Inferior parietal cortex (tissue), 1 donor: ENCODE measurements around the gene MTHFSD.

Experiments
- DNase-seq: peaks from one replicate; pipeline ENCODE4 v3.0.0-alpha.2; 2016; ENCODE audit errors: extremely low spot score

The MTHFSD gene

DNA sequence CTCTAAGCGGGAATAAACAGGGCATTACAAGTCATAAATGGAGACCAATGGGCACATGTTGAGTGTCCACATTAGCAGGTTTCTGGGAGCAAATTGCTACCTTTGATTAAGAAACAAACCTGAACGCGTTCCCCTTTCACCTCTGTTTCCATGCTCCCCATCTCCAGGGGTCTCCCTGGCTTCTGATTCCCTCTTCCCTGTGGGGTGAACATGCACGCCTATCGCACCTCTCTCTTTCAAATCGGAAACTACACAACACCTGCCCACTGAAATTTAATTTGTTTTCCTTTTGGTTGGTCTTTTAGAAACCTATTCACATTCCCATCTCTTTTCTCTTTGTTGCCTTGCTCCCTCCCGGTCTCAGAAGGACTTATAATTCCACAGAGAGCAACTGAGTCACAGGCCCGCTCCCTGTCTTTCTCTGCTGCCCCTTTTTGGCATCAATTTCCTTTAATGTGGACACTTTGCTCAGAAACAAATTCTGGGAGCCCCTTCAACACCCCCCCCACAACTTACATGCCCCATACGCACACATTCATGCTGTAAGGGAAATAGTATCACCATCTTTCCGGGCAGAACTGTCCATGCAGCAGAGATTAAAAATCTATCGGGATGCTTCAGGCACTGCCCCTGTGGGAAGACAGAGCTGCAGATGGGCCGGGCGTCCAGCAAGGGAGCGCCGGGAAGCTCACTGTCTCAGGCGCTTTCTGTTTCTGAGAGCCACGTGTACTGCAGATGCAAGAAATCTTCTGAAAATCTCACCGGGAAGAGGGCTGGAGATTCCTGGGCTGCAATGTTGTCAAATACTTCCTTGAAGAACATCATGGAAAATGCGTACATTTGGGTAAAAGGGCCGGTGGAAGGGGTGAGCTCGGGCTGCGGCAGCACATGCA is 51.9 kb downstream of the MTHFSD start:
- DNase-seq = no peak

DNA sequence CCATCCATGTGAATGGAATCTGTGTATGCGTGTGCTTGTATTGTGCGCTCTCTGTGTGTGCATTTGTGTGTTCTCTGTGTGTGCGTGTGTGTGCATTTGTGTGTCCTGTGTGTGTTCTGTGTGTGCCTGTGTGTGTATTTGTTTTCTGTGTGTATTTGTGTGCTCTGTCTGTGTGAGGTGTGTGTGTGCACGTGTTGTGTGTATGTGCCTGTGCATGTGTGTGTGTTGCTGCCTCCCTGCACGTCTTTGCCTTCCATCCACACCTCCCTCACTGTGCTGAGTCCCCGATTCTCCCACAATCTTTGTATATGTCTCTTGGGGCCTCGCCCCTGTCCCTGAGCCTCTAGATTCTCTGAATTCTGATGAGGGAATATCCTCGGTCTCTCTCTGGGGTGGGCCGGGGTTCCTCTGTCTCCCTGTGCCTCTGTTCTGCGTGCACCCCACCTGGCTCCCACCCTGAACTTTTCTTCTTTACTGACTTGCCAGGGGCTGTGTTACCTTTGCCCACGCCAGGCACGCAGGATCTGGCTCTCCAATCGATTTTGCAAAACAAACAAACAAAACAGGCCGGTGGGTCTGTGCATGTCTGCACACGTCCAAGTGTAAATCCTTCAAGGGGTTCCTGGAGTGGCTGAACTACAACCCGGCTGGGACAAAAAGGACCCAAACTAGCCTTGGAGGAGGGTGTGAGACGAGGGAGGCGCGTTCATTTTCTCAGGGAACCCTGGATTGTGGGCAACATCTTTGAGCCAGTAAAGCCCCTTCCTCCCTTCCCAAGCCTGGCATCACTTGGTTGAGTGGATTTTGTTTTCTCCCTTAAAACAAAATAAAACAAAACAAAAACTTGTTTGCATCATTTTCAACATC is 52.8 kb downstream of the MTHFSD start:
- DNase-seq = no peak

DNA sequence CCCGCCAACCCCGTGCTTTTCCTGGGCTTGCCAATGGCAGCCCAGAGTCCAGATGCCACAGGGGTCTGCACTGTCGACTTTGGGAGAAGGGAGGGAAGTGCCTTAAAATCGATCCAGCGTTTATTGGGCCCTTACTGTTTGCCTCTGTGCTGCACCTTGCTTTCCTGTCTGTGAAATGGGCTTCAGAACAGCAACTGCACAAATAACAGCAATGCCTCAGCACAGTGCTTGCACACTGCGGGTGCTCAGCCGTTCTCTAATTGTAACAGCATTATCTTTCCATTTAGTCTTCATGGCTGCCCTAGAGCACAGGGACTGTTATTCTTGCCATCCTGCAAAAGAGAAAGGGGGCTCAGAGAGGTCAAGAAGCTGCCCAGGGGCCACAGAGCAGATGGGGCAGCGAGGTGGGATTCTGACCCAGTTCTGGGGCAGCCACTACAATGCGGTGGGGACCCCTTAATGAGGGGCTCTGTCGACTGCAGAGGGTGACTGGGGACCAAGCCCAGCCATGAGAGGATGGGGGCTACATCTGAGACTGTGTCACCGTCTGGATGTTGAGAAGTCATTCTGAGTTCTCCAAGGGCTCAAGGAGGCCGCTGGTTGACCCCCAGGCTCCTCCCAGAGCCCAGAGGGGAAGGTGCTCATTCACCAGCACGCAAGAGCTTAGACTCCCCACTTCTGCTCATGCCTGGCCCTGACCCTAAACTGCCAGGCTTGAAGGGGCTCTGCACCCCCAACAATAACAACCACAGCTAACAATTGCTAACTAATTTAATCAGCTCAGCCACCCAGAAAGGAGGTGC is 54.1 kb downstream of the MTHFSD start:
- no peak for DNase-seq

DNA sequence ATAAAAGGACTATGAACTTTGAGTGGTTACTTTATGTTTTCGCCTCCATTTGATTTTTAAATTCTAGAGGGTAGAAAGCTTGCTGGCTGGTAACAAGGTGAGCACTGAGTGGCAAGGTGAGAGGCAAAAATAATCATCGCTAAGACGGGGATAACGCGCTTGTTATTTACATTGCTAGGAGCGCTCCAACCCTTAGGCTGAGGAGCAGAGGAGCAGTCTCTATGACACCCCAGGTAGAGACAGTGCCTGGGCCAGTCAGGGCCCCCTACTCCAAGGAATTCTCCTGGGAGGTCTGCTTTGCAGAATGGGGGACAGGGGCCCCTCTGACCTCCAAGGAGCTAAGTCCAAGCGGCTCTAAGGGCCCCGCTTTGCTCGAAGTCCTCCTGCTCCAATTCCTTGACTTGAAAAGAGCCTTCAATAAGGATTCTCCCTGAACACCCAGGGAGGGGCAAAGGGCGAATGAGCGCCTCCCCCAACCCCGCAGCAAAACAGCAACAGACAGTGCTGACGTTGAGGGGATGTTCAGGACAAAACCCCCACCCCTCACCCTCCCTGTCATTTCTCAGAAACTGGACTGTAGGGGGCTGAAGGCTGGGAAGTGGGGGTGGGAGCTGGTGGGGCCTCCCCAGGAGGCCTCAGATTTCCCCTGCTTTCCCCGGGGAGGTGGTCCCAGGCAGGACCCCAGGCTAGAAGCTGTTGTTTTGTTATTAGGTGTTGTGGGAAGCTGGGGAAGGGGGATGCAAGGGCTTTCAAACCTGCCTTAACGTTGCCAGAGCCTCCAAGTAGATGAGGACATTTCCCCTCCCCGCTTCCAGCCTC is 54.9 kb downstream of the MTHFSD start:
- no peak for DNase-seq

DNA sequence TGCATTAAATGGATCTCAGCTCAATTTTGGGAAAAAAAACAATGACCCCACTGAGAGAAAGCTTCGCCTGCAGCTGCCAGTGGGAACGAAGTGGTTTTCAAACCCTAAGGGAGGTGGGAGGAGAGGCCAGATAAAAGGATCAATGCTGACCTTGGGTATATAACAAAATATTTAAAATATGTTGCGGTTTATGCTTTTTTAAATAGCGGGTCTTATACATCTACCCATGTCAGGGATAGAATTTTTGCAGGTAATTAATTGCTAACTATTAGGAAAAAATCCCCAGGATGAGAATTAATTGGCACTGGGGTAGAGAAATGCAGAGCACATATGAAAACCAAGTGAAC is 55.6 kb downstream of the MTHFSD start:
- DNase-seq = no peak

DNA sequence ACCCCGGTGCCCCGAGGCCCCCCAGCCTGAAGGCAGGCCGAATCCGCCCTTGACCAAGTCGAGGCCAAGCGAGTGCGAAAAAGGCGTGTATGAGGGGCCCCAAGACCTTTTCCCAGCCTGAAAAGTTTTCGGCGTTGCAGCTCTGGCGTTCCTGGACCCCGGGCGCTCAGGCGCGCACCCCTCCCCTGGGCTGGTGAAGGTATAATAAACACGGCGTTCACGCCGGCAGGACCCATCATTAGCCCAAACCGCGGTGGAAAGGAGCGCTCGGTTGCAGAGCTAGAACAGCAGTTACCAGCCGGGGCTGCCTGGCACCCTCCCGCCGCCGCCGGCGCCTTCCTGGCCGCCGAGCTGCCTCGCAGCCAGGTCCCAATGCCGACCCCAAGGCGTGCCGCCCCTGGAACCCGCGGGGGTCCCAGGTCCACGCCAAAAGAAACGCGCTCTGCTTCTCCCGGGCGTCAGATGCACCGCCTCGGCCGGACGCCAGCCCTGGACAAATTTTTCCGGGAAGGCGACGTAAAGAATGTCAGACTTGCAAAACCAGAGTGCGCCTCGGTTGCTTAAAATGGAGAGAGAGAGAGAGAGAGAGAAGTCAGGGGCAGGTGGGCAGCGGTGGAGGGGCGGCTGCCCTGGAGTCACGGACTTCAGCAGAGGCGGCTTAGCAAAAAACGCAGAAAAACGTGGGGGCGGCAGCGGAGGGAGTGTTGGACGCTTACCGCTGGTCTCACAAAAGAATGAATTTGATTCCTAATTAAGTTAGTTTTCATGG is 56.2 kb downstream of the MTHFSD start:
- DNase-seq = no peak

DNA sequence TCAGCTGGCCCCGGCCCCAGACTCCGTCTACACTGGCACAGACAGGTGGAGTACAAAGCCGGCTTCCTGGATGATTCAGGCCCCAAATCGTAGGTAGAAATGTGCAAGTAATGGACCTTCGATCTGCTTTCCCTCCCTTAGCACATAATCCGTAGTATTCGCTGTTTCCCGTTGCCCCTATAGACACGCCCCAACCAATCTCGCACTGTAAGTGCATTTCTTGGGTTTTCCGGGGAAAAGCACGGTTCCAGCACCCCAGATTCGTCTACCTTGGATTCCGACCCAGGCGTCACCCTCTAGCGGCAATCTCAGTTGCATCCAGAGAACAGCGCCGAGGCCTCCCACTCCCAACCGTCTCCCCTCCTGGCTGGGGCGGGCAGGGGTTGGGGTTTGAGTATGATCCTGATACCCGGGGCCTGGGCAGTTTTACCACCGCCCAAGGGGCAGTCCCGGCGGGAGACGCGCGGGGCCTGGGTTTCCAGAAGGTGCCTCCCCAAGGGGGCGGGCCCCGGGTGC is 56.8 kb downstream of the MTHFSD start:
- DNase-seq = no peak

DNA sequence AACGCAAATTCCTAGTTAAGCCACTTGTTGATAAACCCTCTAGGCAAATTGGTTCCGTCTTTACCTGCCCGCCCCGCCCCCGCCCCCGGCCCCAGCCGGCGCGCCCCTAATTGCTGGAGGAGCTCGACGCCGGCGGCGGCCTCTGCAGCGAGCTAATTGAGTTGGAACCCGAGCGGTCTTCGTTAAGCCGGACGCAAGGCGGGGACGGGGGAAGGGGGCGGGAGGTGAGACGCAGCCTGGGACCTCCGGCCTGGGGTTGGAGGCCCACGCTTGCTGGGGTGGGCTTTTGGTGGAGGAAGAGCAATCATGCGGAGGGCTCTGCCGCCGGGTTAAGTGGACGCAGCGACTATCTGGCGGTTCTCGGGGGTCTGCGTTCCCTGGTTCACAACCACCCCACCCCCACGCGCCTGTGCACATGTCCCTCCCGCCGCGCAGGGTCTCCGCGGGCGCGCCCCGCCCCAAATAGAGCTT is 57.4 kb downstream of the MTHFSD start:
- DNase-seq = no peak

DNA sequence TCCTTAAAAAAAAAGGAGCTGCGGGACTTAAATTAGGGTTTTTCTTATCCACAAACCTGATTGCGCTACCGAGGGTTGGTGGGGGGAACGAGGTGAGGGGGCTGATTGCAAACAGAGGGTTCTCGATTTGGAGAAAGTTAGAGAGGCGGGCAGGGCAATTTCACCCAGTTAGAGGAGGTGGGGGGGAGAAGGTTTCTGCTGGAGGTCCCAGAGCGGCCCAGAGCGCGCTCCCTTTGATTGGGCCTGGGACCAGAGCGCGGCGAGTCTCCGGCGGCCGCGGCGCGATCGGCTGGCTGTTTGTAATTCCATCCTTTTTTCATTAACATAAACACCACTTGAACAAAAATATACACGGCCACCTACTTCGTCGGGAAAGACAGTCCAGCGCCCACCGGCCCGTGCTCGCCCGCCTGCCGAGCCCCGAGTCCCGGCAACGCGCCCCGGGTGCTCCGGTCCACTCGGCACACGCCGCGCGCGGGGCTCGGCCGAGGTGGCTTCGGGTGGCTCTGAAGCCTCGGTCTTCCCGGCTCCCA is 58.0 kb downstream of the MTHFSD start:
- no peak for DNase-seq

DNA sequence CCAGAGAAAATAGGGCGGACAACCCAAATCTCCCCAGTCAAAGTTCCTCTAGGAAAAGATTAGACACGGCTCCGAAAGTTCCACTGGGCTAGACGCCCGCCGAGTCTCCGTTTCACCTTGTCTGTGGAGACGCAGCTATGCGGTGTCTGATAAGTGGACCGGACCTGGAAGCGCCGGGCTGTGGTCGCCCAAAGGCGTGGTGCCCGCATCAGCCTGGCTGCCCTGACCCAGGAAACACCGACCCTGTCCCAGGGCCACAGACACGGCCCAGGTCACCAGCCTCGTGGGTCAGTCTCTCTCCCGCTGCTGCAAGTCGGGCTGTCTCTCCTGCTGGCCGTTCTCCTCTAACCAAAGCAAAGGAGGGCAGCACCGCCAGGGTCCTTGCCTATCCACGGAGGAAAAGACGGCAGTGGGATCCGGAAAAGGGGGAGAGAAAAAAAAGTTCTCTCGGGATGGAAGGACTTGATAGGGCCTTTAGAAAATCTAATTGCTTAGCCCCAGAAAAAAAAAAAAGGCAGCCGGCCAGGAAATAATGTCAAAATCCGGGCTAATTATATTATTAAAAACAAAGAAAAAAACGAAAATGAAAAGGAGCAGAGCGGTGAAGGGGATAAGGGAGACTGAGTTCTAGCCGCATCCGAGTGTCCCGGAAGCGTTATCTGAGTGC is 58.6 kb downstream of the MTHFSD start:
- DNase-seq = no peak

DNA sequence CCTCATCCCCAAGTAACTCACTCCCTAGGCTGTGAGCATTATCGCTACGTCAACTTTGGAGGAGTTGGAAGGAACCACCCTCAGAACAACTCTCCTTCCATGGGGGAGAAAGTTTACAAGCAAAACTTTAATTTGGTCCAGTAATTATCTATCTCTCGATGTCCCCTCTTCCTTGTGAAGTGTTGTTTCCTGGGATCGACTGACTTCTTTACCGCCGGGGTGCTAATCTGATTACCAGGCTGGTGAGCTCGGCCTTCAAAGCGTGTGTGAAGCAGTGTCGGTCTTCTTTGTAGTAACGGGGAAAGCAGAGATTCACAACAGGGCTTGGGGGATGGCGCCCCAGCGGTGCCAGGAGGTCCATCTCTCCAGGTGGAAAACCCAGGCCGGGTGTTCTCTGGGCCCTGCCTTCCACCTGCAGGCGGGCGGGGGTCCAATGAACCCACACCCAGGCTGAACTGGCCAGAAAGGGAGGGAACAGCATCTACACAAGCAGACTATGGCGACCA is 59.2 kb downstream of the MTHFSD start:
- DNase-seq = no peak

DNA sequence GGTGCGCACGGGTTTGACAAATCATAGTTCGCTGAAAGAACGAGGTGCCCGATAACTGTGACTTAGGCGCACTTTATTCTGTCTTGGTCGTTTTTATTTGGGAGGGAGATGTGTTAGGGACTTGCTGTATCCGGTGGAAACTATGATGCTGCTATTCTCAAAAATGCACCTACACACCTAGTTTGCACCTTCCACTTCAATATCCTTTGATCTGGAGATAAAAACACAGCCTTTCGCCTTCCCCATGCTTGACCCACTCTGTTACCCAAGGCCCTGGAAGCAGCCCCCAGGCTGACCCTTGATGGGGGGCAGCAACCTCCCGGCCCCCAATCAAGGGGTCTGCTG is 59.7 kb downstream of the MTHFSD start:
- DNase-seq = no peak

DNA sequence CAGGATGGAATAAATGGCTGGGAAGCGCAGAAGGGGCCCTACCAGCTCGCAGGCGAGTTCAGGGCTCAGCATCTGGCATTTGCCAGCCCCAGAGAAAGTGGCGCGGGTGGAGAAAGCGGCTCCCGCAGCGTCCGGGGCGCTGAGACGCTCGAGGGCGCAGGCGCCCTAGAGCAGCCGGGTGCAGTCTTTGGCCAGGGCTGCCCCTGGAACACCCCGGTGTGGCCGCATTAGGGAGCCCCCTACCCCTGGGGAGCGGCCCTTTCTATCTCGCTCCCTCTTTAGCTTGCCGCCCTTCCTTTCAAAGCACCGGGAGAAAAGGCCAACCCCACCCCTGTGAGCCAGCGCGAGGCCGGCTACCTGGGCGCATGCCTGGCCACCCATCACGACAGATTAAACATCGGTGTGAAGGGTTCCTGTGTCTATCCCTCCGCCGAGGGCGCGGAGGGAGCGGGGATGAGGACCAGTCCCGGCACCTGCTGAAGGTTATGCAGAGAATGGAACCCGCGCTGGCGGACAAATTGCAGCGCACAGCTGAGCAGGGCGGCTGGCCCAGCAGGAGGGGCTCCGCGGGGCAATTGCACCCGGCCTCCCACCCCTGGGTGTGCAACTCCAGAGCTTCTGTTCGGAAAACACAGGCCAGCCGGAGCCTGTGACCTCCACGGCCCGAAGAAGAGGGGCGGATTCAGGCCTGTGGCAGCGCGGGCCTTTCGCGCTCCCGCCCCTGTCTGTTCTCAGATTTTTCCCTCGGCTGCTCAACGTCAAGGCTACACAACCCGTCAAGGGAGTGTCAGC is 60.3 kb downstream of the MTHFSD start:
- DNase-seq = no peak

DNA sequence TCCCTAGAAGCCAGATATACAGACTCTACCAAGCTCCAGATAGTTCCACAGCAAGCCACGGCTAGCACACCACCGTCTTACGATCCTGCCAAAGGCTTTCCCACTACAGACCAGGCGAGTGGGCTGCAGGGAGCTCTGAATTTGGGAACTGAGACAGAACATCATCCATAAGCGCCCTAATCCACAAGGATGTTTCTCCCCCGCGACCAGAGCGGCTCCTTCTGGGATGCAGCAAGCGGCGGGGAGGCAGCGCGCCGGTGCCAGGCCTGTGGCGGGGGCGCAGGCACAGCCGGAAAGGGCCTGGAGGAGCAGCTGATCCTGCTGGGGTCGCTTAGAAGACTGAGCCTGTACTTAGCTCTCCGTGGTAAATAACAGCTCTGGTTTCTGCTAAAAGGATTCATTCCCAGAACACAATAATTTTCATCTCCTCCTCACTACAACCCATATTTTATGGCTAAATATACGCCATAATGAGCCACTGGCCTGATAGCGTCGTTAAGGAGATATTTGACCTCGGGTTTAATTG is 60.9 kb downstream of the MTHFSD start:
- no peak for DNase-seq

DNA sequence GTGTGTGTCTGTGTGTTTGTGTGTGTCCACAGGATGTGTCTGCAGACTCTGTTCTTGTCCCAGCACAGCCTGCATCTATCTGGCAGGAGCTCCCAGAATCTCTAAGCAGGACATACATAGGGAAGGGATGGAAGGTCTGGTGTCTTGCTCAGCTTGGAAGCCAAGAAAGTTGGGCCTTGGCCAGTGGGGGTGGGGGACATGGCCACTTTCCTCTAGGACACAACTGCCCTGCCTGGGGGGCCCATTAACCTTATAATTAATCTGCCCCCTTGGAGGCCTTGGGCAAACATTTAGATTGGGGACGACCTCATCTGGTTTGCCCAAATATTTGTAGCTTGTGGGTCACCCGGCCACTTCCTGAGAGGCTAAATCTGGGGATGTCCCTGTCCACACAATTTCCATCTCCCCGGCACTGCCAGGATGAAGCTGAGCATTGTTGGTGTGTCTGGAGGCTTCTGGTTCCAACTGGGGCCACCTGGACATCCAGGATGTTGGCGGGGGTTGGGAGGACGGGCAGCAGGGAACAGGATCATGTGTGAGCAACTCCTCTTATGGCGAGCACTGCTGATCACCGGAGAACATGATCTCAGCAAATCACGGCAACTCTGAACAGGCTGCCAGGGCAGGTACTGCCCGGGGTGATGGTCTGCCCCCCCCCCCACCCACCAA is 61.9 kb downstream of the MTHFSD start:
- no peak for DNase-seq

DNA sequence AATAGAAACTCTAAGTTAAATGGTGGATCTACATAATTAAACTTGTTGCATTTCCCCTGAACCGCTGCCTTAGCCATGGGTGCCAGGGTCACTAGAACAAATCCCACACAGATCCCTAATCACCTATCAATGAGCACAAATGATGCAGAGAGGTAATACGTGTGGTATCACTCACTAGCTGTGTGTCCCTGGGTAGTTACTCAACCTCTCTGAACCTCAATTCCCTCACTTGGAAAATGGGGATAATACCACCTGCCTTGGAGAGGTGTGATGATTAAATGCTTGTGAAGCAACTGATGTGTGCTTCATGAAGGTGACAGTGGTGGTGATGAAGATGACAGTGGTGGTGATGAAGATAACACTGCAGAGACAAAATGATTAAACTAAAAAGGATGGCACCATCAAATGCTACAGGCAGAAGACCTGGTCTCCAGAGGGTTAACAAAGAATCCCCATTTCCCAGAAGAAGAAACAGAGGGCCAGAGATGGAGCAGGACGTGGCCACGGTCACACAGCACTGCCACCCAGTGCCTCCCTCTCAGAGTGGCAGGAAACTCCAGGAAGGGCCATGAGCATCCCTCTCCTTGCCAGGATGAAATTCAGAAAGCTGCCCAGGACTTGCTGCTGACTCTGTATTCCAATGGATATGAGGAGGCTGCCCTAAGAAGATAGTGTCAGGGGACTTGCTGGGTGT is 62.6 kb downstream of the MTHFSD start:
- DNase-seq = no peak

DNA sequence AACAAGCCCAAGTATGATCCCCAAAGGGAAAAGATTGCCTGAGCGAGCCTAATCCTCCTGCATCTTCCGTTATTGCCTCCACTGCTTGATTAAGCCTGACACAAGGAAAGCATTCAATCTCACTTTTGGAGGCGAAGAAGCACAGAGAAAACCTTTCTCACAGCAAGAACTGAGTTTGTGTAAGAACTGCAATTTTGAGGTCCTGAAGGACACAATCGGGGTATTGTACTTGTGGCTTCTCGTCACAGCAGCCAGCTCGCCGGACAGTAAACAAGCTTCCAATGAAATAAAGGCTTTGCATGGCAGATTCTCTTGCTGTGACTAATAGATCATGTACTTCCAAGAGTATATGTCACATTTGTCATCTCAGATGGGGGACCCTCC is 63.4 kb downstream of the MTHFSD start:
- peak; percentile 29 for DNase-seq
